Thyroid gland (tissue), 4 donors: ENCODE results near the gene CERS2.

Experiments
- CTCF ChIP-seq, 6 experiments: fragments of 200-600 bp in 3 of 6; fragments of 450-650 bp in 3 of 6; sonication (generic) in 3 of 6; IDR thresholded peaks; one replicate each; pipeline ENCODE4 v1.5.1; 2016 to 2019; ENCODE audit warnings: antibody characterized with exemption in 6 of 6, mild to moderate bottlenecking in 2 of 6, inconsistent platforms in 1 of 6, moderate library complexity in 1 of 6
- POLR2A ChIP-seq, 2 donors: fragments of 450-650 bp; IDR thresholded peaks; one replicate each; pipeline ENCODE4 v1.6.1; 2017; ENCODE audit warnings: antibody characterized with exemption in 2 of 2, mild to moderate bottlenecking in 2 of 2, moderate library complexity in 1 of 2

GRCh38 chr1:150927624-150928023, 47.0 kb downstream of the CERS2 start:
- TF ChIP-seq CTCF (IDR thresholded peaks at IDR 0.05) (no peak), POLR2A (IDR thresholded peaks at IDR 0.05) (no peak)
